ENCODE results near the gene EGFR. TPM values are rescaled to one million over a fixed set of nuclear protein-coding genes. Genes with fewer than 3 reads are reported as not detected.

Gene EGFR
- total RNA-seq, 1 donor from 2014 or later = 67.2 TPM

GRCh38 chr7:55209366-55209765 lies 190.5 kb downstream of the EGFR start:
- H3K36me3 ChIP-seq (ENCODE audit: control insufficient read depth, insufficient read depth, low read length) = peaks cover 5% of the 10 kb centered on the region
- TF ChIP-seq, protein P1, sequence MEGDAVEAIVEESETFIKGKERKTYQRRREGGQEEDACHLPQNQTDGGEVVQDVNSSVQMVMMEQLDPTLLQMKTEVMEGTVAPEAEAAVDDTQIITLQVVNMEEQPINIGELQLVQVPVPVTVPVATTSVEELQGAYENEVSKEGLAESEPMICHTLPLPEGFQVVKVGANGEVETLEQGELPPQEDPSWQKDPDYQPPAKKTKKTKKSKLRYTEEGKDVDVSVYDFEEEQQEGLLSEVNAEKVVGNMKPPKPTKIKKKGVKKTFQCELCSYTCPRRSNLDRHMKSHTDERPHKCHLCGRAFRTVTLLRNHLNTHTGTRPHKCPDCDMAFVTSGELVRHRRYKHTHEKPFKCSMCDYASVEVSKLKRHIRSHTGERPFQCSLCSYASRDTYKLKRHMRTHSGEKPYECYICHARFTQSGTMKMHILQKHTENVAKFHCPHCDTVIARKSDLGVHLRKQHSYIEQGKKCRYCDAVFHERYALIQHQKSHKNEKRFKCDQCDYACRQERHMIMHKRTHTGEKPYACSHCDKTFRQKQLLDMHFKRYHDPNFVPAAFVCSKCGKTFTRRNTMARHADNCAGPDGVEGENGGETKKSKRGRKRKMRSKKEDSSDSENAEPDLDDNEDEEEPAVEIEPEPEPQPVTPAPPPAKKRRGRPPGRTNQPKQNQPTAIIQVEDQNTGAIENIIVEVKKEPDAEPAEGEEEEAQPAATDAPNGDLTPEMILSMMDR (IDR thresholded peaks at IDR 0.05; ENCODE audit: insufficient read depth, low read length, poor library complexity, severe bottlenecking) = no peak

GRCh38 chr7:55210176-55210575 lies 191.4 kb downstream of the EGFR start:
- H3K27me3 ChIP-seq (ENCODE audit: control insufficient read depth, insufficient read depth, low read length) = no peaks in the 10 kb centered on the region
- no peak for DNase-seq (ENCODE audit: low read depth)
- peaks cover 1% of the 10 kb centered on the region for H3K36me3 ChIP-seq (ENCODE audit: control insufficient read depth, insufficient read depth, low read length)
- TF ChIP-seq, protein P1 (IDR thresholded peaks at IDR 0.05; ENCODE audit: insufficient read depth, low read length, poor library complexity, severe bottlenecking) = no peak
- H3K4me3 ChIP-seq (ENCODE audit: low read depth, low read length) = no peak overlapping the region

More at GRCh38 chr7:55209366-55209765, 190.5 kb downstream of the EGFR start:
- Histone ChIP-seq H3K27me3 (ENCODE audit: control insufficient read depth, insufficient read depth, low read length) (no peaks in the 10 kb centered on the region), H3K4me3 (ENCODE audit: low read depth, low read length) (no peak overlapping the region)
- DNase-seq (ENCODE audit: low read depth) = no peak

GRCh38 chr7:55210716-55211115 lies 191.9 kb downstream of the EGFR start:
- peaks cover 1% of the 10 kb centered on the region for H3K36me3 ChIP-seq (ENCODE audit: control insufficient read depth, insufficient read depth, low read length)
- DNase-seq (ENCODE audit: low read depth) = no peak
- H3K27me3 ChIP-seq (ENCODE audit: control insufficient read depth, insufficient read depth, low read length) = no peaks in the 10 kb centered on the region
- no peak overlapping the region for H3K4me3 ChIP-seq (ENCODE audit: low read depth, low read length)
- TF ChIP-seq, protein P1 (IDR thresholded peaks at IDR 0.05; ENCODE audit: insufficient read depth, low read length, poor library complexity, severe bottlenecking) = no peak

GRCh38 chr7:55211726-55212125 lies 192.9 kb downstream of the EGFR start:
- H3K36me3 ChIP-seq (ENCODE audit: control insufficient read depth, insufficient read depth, low read length) = peaks cover 1% of the 10 kb centered on the region
- DNase-seq (ENCODE audit: low read depth) = no peak
- TF ChIP-seq, protein P1 (IDR thresholded peaks at IDR 0.05; ENCODE audit: insufficient read depth, low read length, poor library complexity, severe bottlenecking) = no peak
- H3K4me3 ChIP-seq (ENCODE audit: low read depth, low read length) = no peak overlapping the region
- no peaks in the 10 kb centered on the region for H3K27me3 ChIP-seq (ENCODE audit: control insufficient read depth, insufficient read depth, low read length)

GRCh38 chr7:55212176-55212575 lies 193.4 kb downstream of the EGFR start:
- H3K4me3 ChIP-seq (ENCODE audit: low read depth, low read length) = no peak overlapping the region
- TF ChIP-seq, protein P1 (IDR thresholded peaks at IDR 0.05; ENCODE audit: insufficient read depth, low read length, poor library complexity, severe bottlenecking) = no peak

GRCh38 chr7:55212838-55213237 lies 194.0 kb downstream of the EGFR start:
- DNase-seq (ENCODE audit: low read depth) = no peak
- H3K27me3 ChIP-seq (ENCODE audit: control insufficient read depth, insufficient read depth, low read length) = no peaks in the 10 kb centered on the region
- no peak overlapping the region for H3K4me3 ChIP-seq (ENCODE audit: low read depth, low read length)
- TF ChIP-seq, protein P1 (IDR thresholded peaks at IDR 0.05; ENCODE audit: insufficient read depth, low read length, poor library complexity, severe bottlenecking) = no peak
- no peaks in the 10 kb centered on the region for H3K36me3 ChIP-seq (ENCODE audit: control insufficient read depth, insufficient read depth, low read length)

More at GRCh38 chr7:55212176-55212575, 193.4 kb downstream of the EGFR start:
- H3K36me3 ChIP-seq (ENCODE audit: control insufficient read depth, insufficient read depth, low read length) = peaks cover 1% of the 10 kb centered on the region
- no peak for DNase-seq (ENCODE audit: low read depth)
- H3K27me3 ChIP-seq (ENCODE audit: control insufficient read depth, insufficient read depth, low read length) = no peaks in the 10 kb centered on the region
